ENCODE data around the gene YY1. TPM values are rescaled to one million over a fixed set of nuclear protein-coding genes. Genes with fewer than 3 reads are reported as not detected.

Gene YY1
- total and polyA plus RNA-seq, 10 donors = 28.4 to 64.1 (median 56.9) TPM

DNA sequence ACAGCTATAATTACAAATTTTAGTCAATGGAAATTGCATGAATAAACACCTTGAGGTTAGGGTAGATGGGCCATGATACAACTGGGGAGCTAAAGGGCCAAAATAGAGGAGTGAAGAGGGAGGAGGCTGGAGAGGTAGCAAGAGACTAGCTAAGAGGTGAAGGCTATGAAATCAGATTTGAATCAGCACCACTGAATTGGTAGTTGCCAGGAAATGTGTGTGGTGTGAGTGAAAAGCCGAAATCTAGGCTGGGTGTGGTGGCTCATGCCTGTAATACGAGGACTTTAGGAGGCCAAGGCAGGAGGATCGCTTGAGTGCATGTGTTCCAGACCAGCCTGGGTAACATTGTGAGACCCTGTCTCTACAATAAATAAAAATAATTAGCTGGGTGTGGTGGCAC lies 22.7 kb downstream of the YY1 start:
- H3K27ac ChIP-seq = peak overlapping the region in 7 of 8 donors; percentile 23 to 64 (median 33)
- H3K9me3 ChIP-seq = no peaks in the 10 kb centered on the region
- intact Hi-C loops (cut with DNase I; ENCODE audit: low total_unique reads) = no loop called here
- 58 to 77% (median 68%) methylated on average over 3 of the region's 3 CpGs for WGBS, 5 donors
- H3K4me1 ChIP-seq = peaks cover 24 to 100% (median 73%) of the 10 kb centered on the region in 6 donors
- TF ChIP-seq POLR2A (IDR thresholded peaks at IDR 0.05) (no peak), CTCF (IDR thresholded peaks at IDR 0.05 in 8 of 11, conservative IDR thresholded peaks at IDR 0.05 in 3 of 11) (no peak), POLR2AphosphoS5 (IDR thresholded peaks at IDR 0.05) (no peak)
- DNase-seq = no peak
- H3K27me3 ChIP-seq (replicated peaks in 1 of 7) = no peaks in the 10 kb centered on the region
- no peak overlapping the region for H3K4me3 ChIP-seq
- H3K36me3 ChIP-seq = peaks cover 0 to 46% (median 21%) of the 10 kb centered on the region in 6 donors

DNA sequence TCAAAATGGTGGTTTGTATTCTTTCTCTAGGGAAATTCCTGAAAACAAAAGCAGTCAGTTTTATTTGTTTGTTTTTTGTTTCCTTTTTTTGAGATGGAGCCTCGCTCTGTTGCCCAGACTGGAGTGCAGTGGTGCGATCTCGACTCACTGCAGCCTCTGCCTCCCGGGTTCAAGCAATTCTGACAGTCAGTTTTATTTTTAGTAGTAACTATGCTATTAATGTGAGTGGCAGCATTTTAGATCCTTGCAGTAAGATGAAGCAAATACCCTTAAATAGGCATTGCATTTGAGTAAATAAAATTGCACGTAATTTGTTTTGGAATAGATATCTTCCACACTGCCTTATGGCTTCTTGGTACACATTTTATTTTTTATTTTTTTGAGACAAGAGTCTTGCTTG lies 23.6 kb downstream of the YY1 start:
- Histone ChIP-seq H3K27me3 (replicated peaks in 1 of 7) (no peaks in the 10 kb centered on the region), H3K36me3 (peaks cover 0 to 52% (median 22%) of the 10 kb centered on the region in 6 donors), H3K27ac (peak overlapping the region in 7 of 8 donors; percentile 23 to 64 (median 33)), H3K9me3 (no peaks in the 10 kb centered on the region), H3K4me1 (peaks cover 24 to 100% (median 68%) of the 10 kb centered on the region in 6 donors), H3K4me3 (no peak overlapping the region)
- no peak for DNase-seq
- intact Hi-C loops (cut with DNase I; ENCODE audit: low total_unique reads) = no loop called here
- WGBS, 5 donors = 42 to 64% (median 58%) methylated on average over 5 of the region's 5 CpGs
- TF ChIP-seq POLR2A (IDR thresholded peaks at IDR 0.05) (no peak), CTCF (IDR thresholded peaks at IDR 0.05 in 8 of 11, conservative IDR thresholded peaks at IDR 0.05 in 3 of 11) (no peak), POLR2AphosphoS5 (IDR thresholded peaks at IDR 0.05) (peak in 1 of 3 donors; percentile 8)

DNA sequence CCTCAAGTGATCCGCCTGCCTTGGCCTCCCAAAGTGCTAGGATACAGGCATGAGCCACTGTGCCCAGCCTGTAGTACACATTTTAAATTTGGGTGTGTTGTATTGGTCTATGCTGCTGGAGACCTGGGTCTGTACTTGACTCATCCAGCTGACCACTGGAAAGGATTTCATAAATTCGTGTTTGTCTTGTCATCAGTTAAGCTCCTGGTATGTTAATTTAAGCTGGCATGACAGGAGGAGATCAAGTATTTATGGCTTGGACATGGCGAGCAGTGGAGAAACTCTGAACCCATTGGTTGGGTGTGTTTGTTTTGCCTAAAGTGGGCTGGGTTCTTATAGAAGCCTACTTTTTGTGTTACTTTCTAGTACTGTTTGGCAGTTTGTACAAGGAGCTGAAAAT lies 24.2 kb downstream of the YY1 start:
- 81 to 92% (median 83%) methylated on average over 3 of the region's 3 CpGs for WGBS, 5 donors
- Histone ChIP-seq H3K9me3 (no peaks in the 10 kb centered on the region), H3K27me3 (replicated peaks in 1 of 7) (no peaks in the 10 kb centered on the region), H3K4me3 (no peak overlapping the region), H3K4me1 (peaks cover 24 to 100% (median 67%) of the 10 kb centered on the region in 6 donors), H3K27ac (peak overlapping the region in 7 of 8 donors; percentile 11 to 64 (median 33)), H3K36me3 (peaks cover 0 to 58% (median 22%) of the 10 kb centered on the region in 6 donors)
- intact Hi-C loops (cut with DNase I; ENCODE audit: low total_unique reads) = no loop called here
- TF ChIP-seq POLR2AphosphoS5 (IDR thresholded peaks at IDR 0.05) = no peak
- no peak for DNase-seq

GRCh38 chr14:100267990-100268389 lies 29.0 kb downstream of the YY1 start:
- TF ChIP-seq POLR2A (IDR thresholded peaks at IDR 0.05) (no peak), POLR2AphosphoS5 (IDR thresholded peaks at IDR 0.05) (no peak), CTCF (IDR thresholded peaks at IDR 0.05 in 8 of 11, conservative IDR thresholded peaks at IDR 0.05 in 3 of 11) (no peak)
- Histone ChIP-seq H3K9me3 (no peaks in the 10 kb centered on the region), H3K4me3 (no peak overlapping the region), H3K27me3 (replicated peaks in 1 of 7) (no peaks in the 10 kb centered on the region), H3K4me1 (peaks cover 0 to 96% (median 39%) of the 10 kb centered on the region in 6 donors), H3K27ac (no peak overlapping the region), H3K36me3 (peaks cover 0 to 56% (median 16%) of the 10 kb centered on the region in 6 donors)
- WGBS, 5 donors = 88 to 97% (median 96%) methylated on average over 7 of the region's 7 CpGs
- intact Hi-C loops (cut with DNase I; ENCODE audit: low total_unique reads) = no loop called here
- DNase-seq = no peak
